Measurements from ENCODE around the gene TLE3.
"Not testable (repeated sequence)": the region's sequence is repeated elsewhere in the genome, so short reads cannot be mapped to it uniquely, and the experiment has no call there.

TLE3 gene

GRCh38 chr15:70137967-70138366 lies 40.2 kb upstream of the TLE3 start:
- Histone ChIP-seq H3K4me3 (ENCODE audit: low read length in 2 of 2) (no peak overlapping the region), H3K27ac (ENCODE audit: low read length) (no peak overlapping the region), H3K27me3 (ENCODE audit: control insufficient read depth in 1 of 2, insufficient read depth in 2 of 2, low read length in 2 of 2) (no peaks in the 10 kb centered on the region), H3K36me3 (ENCODE audit: control insufficient read depth in 2 of 2, insufficient read depth in 2 of 2, low read length in 2 of 2) (no peaks in the 10 kb centered on the region), H3K4me1 (ENCODE audit: control insufficient read depth, insufficient read depth, low read length) (peaks cover 28% of the 10 kb centered on the region), H3K9me3 (ENCODE audit: control insufficient read depth in 2 of 2, low read length in 2 of 2) (no peaks in the 10 kb centered on the region), H3K9ac (ENCODE audit: low read length in 2 of 2) (no peak overlapping the region)

- peaks cover 33% of the 10 kb centered on the region for H3K4me1 ChIP-seq (ENCODE audit: control insufficient read depth, insufficient read depth, low read length)
- not testable (repeated sequence) for H3K27ac ChIP-seq (ENCODE audit: low read length); H3K36me3 ChIP-seq (ENCODE audit: control insufficient read depth in 2 of 2, insufficient read depth in 2 of 2, low read length in 2 of 2); H3K27me3 ChIP-seq (ENCODE audit: control insufficient read depth in 1 of 2, insufficient read depth in 2 of 2, low read length in 2 of 2); H3K9ac ChIP-seq (ENCODE audit: low read length in 2 of 2); H3K9me3 ChIP-seq (ENCODE audit: control insufficient read depth in 2 of 2, low read length in 2 of 2); H3K4me3 ChIP-seq (ENCODE audit: low read length in 2 of 2)
These were observed 39.3 kb upstream of the TLE3 start for GRCh38 chr15:70137021-70137420.

- H3K36me3 ChIP-seq (ENCODE audit: control insufficient read depth in 2 of 2, insufficient read depth in 2 of 2, low read length in 2 of 2): no peaks in the 10 kb centered on the region
- peaks cover 16% of the 10 kb centered on the region for H3K4me1 ChIP-seq (ENCODE audit: control insufficient read depth, insufficient read depth, low read length)
- no peak overlapping the region for H3K27ac ChIP-seq (ENCODE audit: low read length)
- no peaks in the 10 kb centered on the region for H3K9me3 ChIP-seq (ENCODE audit: control insufficient read depth in 2 of 2, low read length in 2 of 2)
- no peaks in the 10 kb centered on the region for H3K27me3 ChIP-seq (ENCODE audit: control insufficient read depth in 1 of 2, insufficient read depth in 2 of 2, low read length in 2 of 2)
- no peak overlapping the region for H3K9ac ChIP-seq (ENCODE audit: low read length in 2 of 2)
- H3K4me3 ChIP-seq (ENCODE audit: low read length in 2 of 2): no peak overlapping the region
These were observed 36.2 kb upstream of the TLE3 start for GRCh38 chr15:70133781-70134421.

- H3K36me3 ChIP-seq (ENCODE audit: control insufficient read depth in 2 of 2, insufficient read depth in 2 of 2, low read length in 2 of 2): no peaks in the 10 kb centered on the region
- H3K4me3 ChIP-seq (ENCODE audit: low read length in 2 of 2): no peak overlapping the region
- H3K4me1 ChIP-seq (ENCODE audit: control insufficient read depth, insufficient read depth, low read length): peaks cover 16% of the 10 kb centered on the region
- no peaks in the 10 kb centered on the region for H3K27me3 ChIP-seq (ENCODE audit: control insufficient read depth in 1 of 2, insufficient read depth in 2 of 2, low read length in 2 of 2)
- no peak overlapping the region for H3K27ac ChIP-seq (ENCODE audit: low read length)
- H3K9ac ChIP-seq (ENCODE audit: low read length in 2 of 2): no peak overlapping the region
- H3K9me3 ChIP-seq (ENCODE audit: control insufficient read depth in 2 of 2, low read length in 2 of 2): no peaks in the 10 kb centered on the region
These were observed 35.6 kb upstream of the TLE3 start for GRCh38 chr15:70133296-70133695.

GRCh38 chr15:70132571-70132970 lies 34.9 kb upstream of the TLE3 start:
- H3K4me1 ChIP-seq (ENCODE audit: control insufficient read depth, insufficient read depth, low read length): peaks cover 16% of the 10 kb centered on the region
- no peak overlapping the region for H3K27ac ChIP-seq (ENCODE audit: low read length)
- H3K9ac ChIP-seq (ENCODE audit: low read length in 2 of 2): no peak overlapping the region

GRCh38 chr15:70132139-70132538 lies 34.4 kb upstream of the TLE3 start:
- H3K4me1 ChIP-seq (ENCODE audit: control insufficient read depth, insufficient read depth, low read length): peaks cover 16% of the 10 kb centered on the region
- no peaks in the 10 kb centered on the region for H3K9me3 ChIP-seq (ENCODE audit: control insufficient read depth in 2 of 2, low read length in 2 of 2)
- no peaks in the 10 kb centered on the region for H3K36me3 ChIP-seq (ENCODE audit: control insufficient read depth in 2 of 2, insufficient read depth in 2 of 2, low read length in 2 of 2)
- H3K4me3 ChIP-seq (ENCODE audit: low read length in 2 of 2): no peak overlapping the region
- no peak overlapping the region for H3K9ac ChIP-seq (ENCODE audit: low read length in 2 of 2)
- no peaks in the 10 kb centered on the region for H3K27me3 ChIP-seq (ENCODE audit: control insufficient read depth in 1 of 2, insufficient read depth in 2 of 2, low read length in 2 of 2)
- no peak overlapping the region for H3K27ac ChIP-seq (ENCODE audit: low read length)

More at GRCh38 chr15:70132571-70132970, 34.9 kb upstream of the TLE3 start:
- H3K27me3 ChIP-seq (ENCODE audit: control insufficient read depth in 1 of 2, insufficient read depth in 2 of 2, low read length in 2 of 2): no peaks in the 10 kb centered on the region
- H3K36me3 ChIP-seq (ENCODE audit: control insufficient read depth in 2 of 2, insufficient read depth in 2 of 2, low read length in 2 of 2): no peaks in the 10 kb centered on the region
- no peak overlapping the region for H3K4me3 ChIP-seq (ENCODE audit: low read length in 2 of 2)
- no peaks in the 10 kb centered on the region for H3K9me3 ChIP-seq (ENCODE audit: control insufficient read depth in 2 of 2, low read length in 2 of 2)

- Histone ChIP-seq H3K4me1 (ENCODE audit: control insufficient read depth, insufficient read depth, low read length) (peaks cover 14% of the 10 kb centered on the region), H3K9me3 (ENCODE audit: control insufficient read depth in 2 of 2, low read length in 2 of 2) (no peaks in the 10 kb centered on the region), H3K27me3 (ENCODE audit: control insufficient read depth in 1 of 2, insufficient read depth in 2 of 2, low read length in 2 of 2) (no peaks in the 10 kb centered on the region), H3K36me3 (ENCODE audit: control insufficient read depth in 2 of 2, insufficient read depth in 2 of 2, low read length in 2 of 2) (no peaks in the 10 kb centered on the region), H3K4me3 (ENCODE audit: low read length in 2 of 2) (no peak overlapping the region), H3K27ac (ENCODE audit: low read length) (no peak overlapping the region), H3K9ac (ENCODE audit: low read length in 2 of 2) (no peak overlapping the region)
These were observed 30.9 kb upstream of the TLE3 start for GRCh38 chr15:70128414-70129140.

- no peaks in the 10 kb centered on the region for H3K36me3 ChIP-seq (ENCODE audit: control insufficient read depth in 2 of 2, insufficient read depth in 2 of 2, low read length in 2 of 2)
- peaks cover 8% of the 10 kb centered on the region for H3K4me1 ChIP-seq (ENCODE audit: control insufficient read depth, insufficient read depth, low read length)
- no peaks in the 10 kb centered on the region for H3K27me3 ChIP-seq (ENCODE audit: control insufficient read depth in 1 of 2, insufficient read depth in 2 of 2, low read length in 2 of 2)
- no peak overlapping the region for H3K9ac ChIP-seq (ENCODE audit: low read length in 2 of 2)
- H3K27ac ChIP-seq (ENCODE audit: low read length): no peak overlapping the region
- no peak overlapping the region for H3K4me3 ChIP-seq (ENCODE audit: low read length in 2 of 2)
- no peaks in the 10 kb centered on the region for H3K9me3 ChIP-seq (ENCODE audit: control insufficient read depth in 2 of 2, low read length in 2 of 2)
These were observed 30.2 kb upstream of the TLE3 start for GRCh38 chr15:70127770-70128413.

GRCh38 chr15:70127288-70127746 lies 29.6 kb upstream of the TLE3 start:
- Histone ChIP-seq H3K4me1 (ENCODE audit: control insufficient read depth, insufficient read depth, low read length) (peaks cover 12% of the 10 kb centered on the region), H3K27ac (ENCODE audit: low read length) (no peak overlapping the region), H3K36me3 (ENCODE audit: control insufficient read depth in 2 of 2, insufficient read depth in 2 of 2, low read length in 2 of 2) (no peaks in the 10 kb centered on the region), H3K9ac (ENCODE audit: low read length in 2 of 2) (no peak overlapping the region), H3K4me3 (ENCODE audit: low read length in 2 of 2) (no peak overlapping the region), H3K9me3 (ENCODE audit: control insufficient read depth in 2 of 2, low read length in 2 of 2) (no peaks in the 10 kb centered on the region), H3K27me3 (ENCODE audit: control insufficient read depth in 1 of 2, insufficient read depth in 2 of 2, low read length in 2 of 2) (no peaks in the 10 kb centered on the region)

- Histone ChIP-seq H3K9me3 (ENCODE audit: control insufficient read depth in 2 of 2, low read length in 2 of 2) (no peaks in the 10 kb centered on the region), H3K27me3 (ENCODE audit: control insufficient read depth in 1 of 2, insufficient read depth in 2 of 2, low read length in 2 of 2) (no peaks in the 10 kb centered on the region), H3K36me3 (ENCODE audit: control insufficient read depth in 2 of 2, insufficient read depth in 2 of 2, low read length in 2 of 2) (no peaks in the 10 kb centered on the region), H3K27ac (ENCODE audit: low read length) (no peak overlapping the region), H3K4me3 (ENCODE audit: low read length in 2 of 2) (no peak overlapping the region), H3K4me1 (ENCODE audit: control insufficient read depth, insufficient read depth, low read length) (peaks cover 10% of the 10 kb centered on the region), H3K9ac (ENCODE audit: low read length in 2 of 2) (no peak overlapping the region)
These were observed 28.6 kb upstream of the TLE3 start for GRCh38 chr15:70126362-70126761.

GRCh38 chr15:70125605-70126004 lies 27.9 kb upstream of the TLE3 start:
- Histone ChIP-seq H3K9me3 (ENCODE audit: control insufficient read depth in 2 of 2, low read length in 2 of 2) (no peaks in the 10 kb centered on the region), H3K4me1 (ENCODE audit: control insufficient read depth, insufficient read depth, low read length) (peaks cover 10% of the 10 kb centered on the region), H3K9ac (ENCODE audit: low read length in 2 of 2) (no peak overlapping the region), H3K27me3 (ENCODE audit: control insufficient read depth in 1 of 2, insufficient read depth in 2 of 2, low read length in 2 of 2) (no peaks in the 10 kb centered on the region), H3K27ac (ENCODE audit: low read length) (no peak overlapping the region), H3K4me3 (ENCODE audit: low read length in 2 of 2) (no peak overlapping the region), H3K36me3 (ENCODE audit: control insufficient read depth in 2 of 2, insufficient read depth in 2 of 2, low read length in 2 of 2) (no peaks in the 10 kb centered on the region)

All from stomach smooth muscle (tissue), 2 donors.